HuH-7.5 (cell line): Measurements from ENCODE around the gene TASOR2.

Source experiments
- DNase-seq: peaks from one replicate; pipeline ENCODE4 v3.0.0; 2011; ENCODE audit warnings: low spot score

TASOR2 gene

DNA sequence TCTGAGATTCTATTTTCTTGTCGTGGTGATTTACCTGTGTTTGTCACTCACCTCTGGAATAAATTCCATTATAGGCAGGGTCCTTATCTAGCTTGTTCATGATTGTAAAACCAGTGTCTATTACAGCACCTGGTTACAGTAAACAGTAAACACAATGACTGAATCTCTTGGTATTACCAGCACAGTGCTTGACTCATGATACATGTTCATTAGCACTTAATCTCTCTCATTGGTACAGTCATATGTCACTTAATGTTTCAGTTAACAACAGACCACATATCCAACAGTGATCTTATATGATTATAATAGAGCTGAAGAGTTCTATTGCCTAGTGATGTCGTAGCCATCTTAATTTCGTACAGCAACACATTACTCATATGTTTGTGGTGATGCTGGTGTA is 1.6 kb upstream of the TASOR2 start:
- DNase-seq = no peak

DNA sequence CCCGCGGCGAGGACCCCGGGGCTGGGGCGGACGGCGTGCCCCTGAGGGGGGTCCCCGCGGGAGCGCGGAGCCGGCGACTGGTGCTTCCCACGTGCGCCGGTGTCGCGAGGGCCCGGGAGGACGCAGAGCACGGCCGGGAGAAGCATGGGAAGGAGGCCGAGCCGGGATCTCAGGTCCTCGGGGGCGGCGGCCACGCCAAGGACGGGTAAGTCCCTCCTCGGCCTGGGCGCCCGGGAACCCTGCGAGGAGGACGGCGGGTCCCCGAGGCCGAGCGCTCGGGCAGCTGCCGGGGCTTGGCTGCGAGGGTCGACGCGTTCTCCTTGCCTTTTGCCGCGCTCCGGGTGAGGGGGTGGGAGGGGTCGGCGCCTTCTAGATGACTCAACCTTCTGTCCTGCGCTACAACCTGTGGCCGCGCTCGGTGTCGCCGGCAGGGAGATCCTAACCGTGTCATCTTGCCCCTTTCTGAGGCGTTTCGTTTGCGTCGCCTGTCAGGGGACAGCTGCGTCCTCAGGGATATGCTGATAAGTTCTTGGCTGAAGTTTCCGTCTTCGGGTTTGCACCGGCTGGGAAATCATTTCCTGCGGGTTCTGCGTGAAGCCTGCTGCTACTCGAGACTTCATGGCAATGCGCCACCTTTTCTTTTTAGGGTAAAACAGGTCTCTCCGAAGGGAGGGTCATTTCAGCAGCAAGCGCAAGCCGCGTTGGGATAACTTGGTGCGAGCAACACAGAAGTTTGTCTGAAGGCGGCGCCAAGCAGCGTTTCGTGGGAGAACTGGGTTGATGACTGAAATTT is 529 bp downstream of the TASOR2 start:
- DNase-seq = no peak

DNA sequence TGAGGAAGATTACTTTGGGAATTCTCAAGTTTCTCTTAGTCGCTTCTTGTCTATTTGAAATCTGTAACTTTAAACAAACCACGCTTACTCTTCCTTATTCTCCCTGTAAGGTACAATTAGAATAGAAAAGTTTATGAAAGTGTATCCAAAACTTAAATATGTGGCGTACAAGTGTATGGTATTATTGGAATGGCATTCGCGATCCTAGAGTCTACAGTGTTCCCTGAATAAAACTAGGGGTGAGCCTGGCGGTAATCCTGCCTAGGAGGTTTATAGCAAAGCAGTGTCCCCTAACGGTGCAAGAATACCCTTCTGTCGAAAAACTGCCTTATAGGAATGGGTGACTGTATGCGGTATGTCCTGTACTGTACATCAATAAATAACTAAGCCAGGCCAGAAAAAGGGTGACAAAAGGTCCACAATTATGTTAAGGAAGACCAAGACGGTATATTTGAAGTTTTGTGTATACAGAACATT is 1.2 kb downstream of the TASOR2 start:
- DNase-seq = no peak

DNA sequence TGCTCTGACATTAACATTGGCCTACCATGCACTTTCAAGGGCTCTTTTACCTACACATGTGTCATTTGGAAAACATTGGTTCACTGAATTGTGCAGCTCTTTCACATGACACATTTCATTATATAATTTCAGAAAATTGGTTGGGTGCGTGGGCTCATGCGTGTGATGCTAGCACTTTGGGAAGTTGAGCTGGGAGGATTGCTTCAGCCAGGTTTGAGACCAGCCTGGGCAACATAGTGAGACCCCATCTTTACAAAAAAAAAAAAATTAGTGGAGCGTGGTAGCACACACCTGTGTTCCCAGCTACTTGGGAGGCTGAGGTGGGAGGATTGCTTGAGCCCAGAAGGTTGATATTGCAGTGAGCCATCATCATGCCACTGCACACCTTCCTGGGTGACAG is 3.9 kb downstream of the TASOR2 start:
- no peak for DNase-seq

DNA sequence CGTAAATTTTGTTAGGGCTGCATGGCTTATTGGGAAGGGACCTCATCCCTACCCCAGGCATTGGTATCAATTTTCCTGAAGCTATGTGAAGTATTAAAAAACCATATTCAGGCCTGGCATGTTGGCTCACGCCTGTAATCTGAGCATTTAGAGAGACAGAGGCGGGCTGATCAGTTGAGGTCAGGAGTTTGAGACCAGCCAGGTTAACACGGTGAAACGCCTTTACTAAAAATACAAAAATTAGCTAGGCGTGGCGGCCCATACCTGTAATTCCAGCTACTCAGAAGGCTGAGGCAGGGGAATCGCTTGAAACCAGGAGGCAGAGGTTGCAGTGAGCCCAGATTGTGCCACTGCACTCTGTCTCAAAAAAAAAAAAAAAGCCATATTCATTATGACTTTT is 7.1 kb downstream of the TASOR2 start:
- no peak for DNase-seq

DNA sequence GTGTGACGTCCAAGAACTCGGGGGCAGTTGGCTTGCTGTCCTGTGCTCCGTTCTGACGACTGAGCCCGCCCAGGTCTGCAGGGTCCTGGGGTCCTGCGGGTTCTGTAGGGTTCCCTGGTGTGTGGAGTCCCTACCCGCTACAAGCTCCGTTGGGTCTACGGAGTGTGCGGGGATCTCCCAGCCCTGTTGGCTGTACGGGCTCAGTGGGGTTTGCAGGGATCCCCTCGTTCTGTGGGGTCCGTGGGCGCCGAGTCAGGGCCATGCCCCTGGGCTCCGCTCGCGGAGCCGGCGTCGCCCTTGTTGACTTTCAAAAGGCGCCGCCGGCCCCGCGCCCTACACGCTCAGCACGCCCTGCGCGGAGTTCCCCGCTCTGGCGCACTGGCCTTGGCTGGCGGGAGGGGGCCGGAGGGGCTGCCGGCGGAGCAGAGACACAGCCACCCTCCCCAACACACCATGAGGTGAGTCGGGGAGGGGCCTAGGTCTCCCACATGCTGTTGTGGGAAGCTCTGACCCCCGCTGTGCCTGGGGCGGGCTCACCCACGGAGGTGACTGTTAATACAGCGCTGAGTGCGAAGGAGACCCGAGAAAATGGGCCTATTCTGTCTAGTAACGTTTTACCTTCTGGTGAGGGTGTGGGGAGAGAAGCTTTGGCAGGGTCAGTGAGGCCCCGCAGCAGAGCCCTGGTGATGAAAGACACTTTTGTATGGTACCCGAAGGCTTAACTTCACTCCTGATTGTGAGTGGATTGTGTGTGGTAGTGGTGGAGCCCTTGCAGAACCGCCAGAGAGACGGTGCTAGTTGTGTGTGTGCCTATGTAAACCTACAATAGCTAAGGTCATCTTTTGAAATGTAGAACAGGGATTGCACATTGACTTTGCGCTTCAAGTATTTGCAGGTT is 8.1 kb downstream of the TASOR2 start:
- no peak for DNase-seq

DNA sequence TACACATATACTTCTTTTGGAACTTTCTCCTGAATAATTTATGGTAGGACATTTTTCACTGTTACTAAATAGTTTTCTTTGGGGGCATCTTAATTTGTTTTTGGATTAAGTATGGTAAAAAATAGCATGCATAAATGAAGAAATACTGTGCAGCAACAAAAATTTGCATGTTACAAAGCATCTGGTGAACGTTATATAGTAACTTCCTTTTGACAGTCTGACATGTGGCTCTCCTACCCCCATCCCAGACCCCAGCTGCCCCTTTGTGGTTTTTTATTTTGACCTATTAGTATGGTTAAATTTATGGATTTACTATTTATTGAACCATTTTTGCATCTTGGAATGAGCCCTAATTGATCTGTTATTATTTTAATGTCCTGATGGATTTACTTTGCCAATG is 9.9 kb downstream of the TASOR2 start:
- DNase-seq = no peak

DNA sequence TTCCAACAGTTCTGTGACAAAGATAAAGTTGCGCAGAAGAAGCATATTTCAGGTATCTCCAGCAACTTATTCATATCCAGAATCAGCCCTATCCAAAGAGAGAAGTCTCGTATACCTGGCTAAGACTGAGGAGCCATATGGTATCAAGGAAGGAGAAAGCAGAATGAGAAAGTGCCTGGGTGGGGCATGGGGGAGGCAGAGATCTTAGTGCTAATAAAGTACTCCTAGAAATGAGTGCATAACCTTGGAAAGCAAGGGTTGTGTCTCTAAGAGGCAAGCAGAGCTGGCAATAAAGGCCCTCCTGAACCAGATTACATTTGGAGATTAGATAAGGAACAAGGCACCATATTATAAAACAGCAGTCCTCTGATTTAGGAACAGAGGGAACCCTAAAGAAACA is 12.7 kb downstream of the TASOR2 start:
- no peak for DNase-seq

DNA sequence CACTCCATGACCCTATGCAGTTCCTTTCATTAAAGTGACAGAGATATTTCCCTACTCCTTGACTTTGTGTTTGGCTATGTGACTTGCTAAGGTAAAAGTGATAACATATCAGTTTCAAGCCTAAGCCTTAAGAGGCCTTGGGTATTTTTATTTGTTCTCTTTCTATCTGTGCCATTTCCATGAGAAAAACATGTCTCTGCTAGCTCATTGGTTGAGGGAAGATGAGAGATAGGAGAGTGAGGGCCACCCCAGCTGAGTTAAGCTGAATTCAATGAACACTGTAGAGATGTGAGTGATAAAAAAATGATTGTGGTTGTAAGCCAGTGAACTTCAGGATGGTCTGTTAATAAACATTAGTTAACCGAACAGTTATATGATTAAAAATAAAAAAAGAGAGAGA is 13.4 kb downstream of the TASOR2 start:
- DNase-seq = no peak

DNA sequence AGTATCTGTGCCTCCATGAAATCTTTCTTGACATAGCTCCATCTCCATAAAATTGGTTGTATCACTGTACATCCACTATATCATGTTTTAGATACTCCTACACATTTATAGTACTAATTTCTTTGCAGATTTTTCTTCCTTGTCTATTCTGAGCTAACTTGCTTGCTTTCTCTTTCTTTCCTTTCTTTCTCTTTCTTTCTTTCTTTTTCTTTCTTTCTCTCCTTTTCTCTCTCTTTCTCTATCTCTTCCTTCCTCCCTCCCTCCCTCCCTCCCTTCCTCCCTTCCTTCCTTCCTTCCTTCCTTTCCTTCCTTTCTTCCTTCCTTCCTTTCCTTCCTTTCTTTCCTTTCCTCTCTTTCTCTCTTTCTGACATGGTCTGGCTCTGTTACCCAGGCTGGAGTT is 23.7 kb downstream of the TASOR2 start:
- DNase-seq = no peak

DNA sequence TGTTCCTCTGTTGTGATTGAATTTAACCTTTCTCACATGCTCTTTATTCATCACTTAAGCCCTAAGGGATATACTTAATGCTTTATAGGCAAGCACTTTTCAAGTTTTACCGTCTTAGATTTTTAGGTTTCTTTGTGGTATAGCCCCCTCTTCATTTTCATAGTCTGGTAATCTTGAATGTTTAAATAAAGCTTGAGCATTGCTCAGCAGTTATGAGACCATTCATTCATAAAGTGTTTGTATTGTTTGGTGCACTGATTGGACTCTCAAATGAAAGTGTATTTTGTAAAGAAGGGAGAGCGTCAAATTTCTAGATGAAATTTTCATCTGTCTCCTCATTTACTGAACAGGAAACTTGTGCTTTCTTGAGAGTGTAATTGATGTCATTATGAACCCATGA is 25.2 kb downstream of the TASOR2 start:
- DNase-seq = no peak

DNA sequence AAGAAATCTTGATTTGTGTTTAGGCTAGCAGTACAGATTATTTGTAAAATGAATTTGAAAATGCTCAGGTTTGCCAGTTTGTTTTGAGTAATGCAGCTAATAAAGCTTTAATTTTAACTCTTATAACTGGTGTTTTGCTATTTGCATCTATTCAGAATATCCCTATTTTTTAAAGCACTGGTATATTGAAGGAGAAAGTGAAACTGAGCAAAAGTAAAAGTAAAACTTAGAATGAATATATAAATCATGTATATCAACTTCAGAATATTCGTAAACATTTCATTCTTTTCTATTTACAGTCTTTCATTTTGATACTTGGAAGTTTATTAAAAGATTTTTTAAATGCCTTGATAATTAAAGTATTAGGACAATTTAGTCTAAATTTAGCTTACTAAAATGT is 26.2 kb downstream of the TASOR2 start:
- no peak for DNase-seq

DNA sequence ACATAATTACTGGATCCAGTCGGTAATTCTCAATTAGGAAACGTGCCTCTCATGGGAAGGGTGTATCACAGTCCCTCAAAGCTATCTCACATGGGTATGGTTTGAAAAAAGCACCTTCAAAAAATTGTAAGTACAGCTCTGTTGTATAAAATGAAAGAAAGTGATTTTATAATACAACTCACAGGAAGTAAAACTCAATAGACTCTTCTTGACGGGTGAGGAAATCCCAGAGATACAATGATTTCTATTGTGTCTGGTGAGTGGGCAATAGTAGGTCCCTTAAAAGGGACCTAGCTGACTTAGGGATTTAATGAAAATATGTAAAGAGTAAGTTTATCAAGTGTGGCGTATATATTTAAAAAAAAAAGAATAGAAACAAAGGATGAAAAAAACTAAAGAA is 27.0 kb downstream of the TASOR2 start:
- no peak for DNase-seq

DNA sequence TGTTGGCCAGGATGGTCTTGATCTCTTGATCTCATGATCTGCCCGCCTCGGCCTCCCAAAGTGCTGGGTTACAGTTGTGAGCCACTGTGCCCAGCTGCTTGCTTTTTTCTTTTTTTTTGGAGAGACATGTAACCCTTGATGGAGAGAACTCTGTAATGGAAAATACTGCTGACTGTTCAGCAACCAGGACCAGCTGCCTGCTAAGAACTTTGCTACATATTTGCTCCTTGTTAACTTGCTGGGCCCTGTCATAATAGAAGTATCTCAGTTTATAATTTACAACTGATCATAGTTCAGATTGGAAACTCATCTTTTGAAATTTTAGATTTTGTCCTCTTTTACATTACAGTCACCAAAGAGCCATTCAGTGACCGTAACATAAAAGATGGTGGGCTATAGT is 34.9 kb downstream of the TASOR2 start:
- DNase-seq = no peak

DNA sequence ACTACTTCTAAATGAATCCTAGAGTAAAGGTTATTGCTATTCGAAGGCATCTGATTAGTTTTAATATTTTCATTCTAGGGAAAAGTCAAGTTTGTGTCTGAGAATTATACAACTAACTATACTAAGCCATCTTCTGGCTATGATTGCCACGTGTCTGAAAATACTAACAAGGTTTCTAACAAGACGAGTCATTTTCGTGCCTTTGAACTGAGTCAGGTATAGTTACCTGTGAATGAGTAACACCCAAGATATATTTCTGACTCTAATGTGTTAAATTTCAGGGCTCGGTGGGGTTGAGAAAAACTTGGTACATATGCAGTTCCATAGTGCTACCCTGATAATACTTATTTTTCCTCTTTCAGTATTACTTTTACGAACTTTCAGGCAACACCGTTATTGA is 35.5 kb downstream of the TASOR2 start:
- no peak for DNase-seq

DNA sequence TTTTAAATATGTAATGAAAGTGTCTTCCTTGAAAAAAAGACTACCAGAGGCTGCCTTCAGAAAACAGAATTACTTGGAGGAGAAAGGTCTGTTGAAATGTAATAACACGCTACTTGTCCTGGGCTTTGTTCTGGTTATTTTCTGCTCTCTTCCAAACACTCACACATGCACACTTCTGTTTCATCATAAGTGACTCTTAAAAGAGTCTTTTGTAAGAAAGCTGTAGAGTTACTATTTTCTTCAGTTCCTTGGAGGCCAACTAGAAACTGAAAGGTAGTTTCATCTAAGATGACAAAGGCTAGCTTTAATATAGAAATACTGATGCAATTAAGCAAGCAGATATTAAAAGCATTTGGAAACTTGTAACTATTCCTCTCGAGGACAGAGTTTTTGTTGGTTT is 39.1 kb downstream of the TASOR2 start:
- DNase-seq = no peak

DNA sequence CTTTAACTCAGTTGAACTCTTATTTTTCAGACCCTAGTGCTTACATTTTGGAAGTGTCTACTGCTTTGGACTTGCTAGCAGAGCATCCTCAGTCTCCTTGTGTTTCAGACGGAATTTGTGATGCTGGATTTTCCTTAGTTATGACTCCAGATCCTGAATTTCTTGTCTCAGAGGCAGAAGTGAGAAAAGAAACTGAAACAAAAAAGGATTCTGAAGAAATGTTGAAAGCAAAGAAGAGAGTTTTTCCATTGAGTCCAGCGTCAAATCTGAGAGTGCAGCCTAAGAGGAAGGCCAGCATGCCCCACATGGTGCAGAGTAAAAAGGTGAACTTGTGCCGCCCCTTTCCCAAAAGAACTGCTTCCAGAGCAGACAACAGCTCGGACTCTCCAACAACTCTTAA is 46.1 kb downstream of the TASOR2 start:
- DNase-seq = no peak

DNA sequence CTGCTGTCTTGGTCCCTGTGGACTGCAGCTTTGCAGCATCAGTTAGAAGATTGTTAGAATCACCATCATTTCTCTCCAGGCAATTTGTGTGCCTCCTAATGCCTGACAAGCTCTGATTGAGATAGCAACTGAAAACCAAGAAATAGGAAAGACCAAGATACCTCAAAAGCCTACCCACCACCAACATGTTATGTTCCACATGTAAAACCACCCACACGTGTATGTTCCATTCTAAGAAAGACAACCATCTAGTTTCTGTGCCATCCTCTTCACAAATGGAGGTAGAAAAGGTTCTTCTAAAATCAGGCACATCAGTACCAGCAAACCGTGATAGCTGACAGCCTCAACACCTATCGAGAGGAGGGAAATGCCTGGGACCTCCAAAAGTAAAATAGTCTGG is 46.9 kb downstream of the TASOR2 start:
- DNase-seq = no peak

DNA sequence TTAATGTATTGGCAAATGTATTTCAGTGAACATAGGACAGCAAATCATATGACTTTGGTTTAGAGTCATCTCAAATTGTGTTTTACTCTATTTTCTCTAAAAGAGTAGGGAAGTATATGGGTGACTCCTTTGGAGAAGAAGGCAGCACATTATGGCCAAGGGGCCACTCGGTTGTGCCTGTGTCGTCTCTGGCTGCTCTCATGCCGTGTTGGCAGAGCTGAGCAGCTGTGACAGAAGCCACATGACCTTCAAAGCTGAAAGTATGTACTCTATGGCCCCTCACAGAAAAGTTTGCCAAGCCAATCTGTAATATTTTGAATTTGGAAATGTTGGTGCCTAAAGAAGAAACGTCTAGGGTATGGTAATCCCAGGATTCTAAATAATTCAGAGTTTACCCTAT is 47.5 kb downstream of the TASOR2 start:
- no peak for DNase-seq
